Adrenal gland (tissue), 12 donors: ENCODE data around the gene ST6GALNAC6. TPM values are rescaled to one million over a fixed set of nuclear protein-coding genes. Genes with fewer than 3 reads are reported as not detected.

Source experiments
- DNase-seq, 7 donors: peaks; one replicate each; pipeline ENCODE4 v3.0.0-alpha.2; 2019 to 2020
- H3K27ac ChIP-seq, 5 donors: fragments of 200-600 bp; sonication (generic) in 4 of 5; 1 replicate in 3 of 5; 2 replicates in 2 of 5; pipeline versions ENCODE4 v1.5.1 to v1.8.0; 2016 to 2020; ENCODE audit warnings: mild to moderate bottlenecking in 1 of 5
- H3K27me3 ChIP-seq: fragments of 200-600 bp; 2 replicates; pipeline ENCODE4 v1.8.0; 2021
- H3K36me3 ChIP-seq, 2 donors: fragments of 200-600 bp; replicated peaks in 1 of 2; 1 replicate in 1 of 2; 2 replicates in 1 of 2; pipeline versions ENCODE4 v1.5.1 to v1.8.0; 2018 to 2022
- H3K4me1 ChIP-seq, 2 donors: fragments of 200-600 bp; replicated peaks in 1 of 2; 1 replicate in 1 of 2; 2 replicates in 1 of 2; pipeline versions ENCODE4 v1.5.1 to v1.8.0; 2018 to 2021
- H3K4me3 ChIP-seq, 4 donors: fragments of 200-600 bp; sonication (generic) in 3 of 4; one replicate each; pipeline ENCODE4 v1.5.1; 2016 to 2018
- H3K9me3 ChIP-seq, 3 donors: fragments of 200-600 bp; sonication (generic) in 1 of 3; replicated peaks in 1 of 3; 1 replicate in 2 of 3; 2 replicates in 1 of 3; pipeline versions ENCODE4 v1.5.1 to v1.8.0; 2016 to 2021
- CTCF ChIP-seq, 6 experiments: fragments of 450-650 bp in 4 of 6; fragments of 200-600 bp in 2 of 6; sonication (generic) in 1 of 6; IDR thresholded peaks; 1 replicate in 5 of 6; 2 replicates in 1 of 6; pipeline versions ENCODE4 v1.5.1 to v1.8.0; 2016 to 2021; ENCODE audit warnings: antibody characterized with exemption in 6 of 6, mild to moderate bottlenecking in 2 of 6, moderate library complexity in 1 of 6
- POLR2A ChIP-seq, 2 donors: fragments of 450-650 bp; IDR thresholded peaks; one replicate each; pipeline ENCODE4 v1.6.1; 2017; ENCODE audit warnings: antibody characterized with exemption in 2 of 2, mild to moderate bottlenecking in 2 of 2, moderate library complexity in 1 of 2
- WGBS, 4 donors: extraction: QIAGEN DNeasy Blood & Tissue Kit in 2 of 4; methylation state at CpG; one replicate each; pipeline versions ENCODE4 v1.1.5 to v1.1.7; 2013 to 2017; 5-methylcytosine and 5-hydroxymethylcytosine counted together
- intact Hi-C, 2 donors: fragments of 100-400 bp; cut with DNase I; formaldehyde crosslinking; loops; one replicate each; pipeline versions ENCODE4 v1.14.1 to v1.15.0; 2022 to 2023
- polyA plus RNA-seq, 3 donors: library from polyadenylated mRNA; stranded (reverse); fragments of 200-250 nt in 2 of 3; fragments of 350-450 nt in 1 of 3; fragmentation: Illumina TruSeq in 1 of 3; extraction: RNeasy Lipid Tissue Mini Kit (QIAGEN cat#74804) in 1 of 3; gene quantifications; one replicate each; pipeline ENCODE4 v1.2.3, GENCODE V29; 2013 to 2014
- total RNA-seq, 9 donors: library from RNA; depleted of rRNA in 4 of 9; stranded (reverse); fragments of >200 nt in 4 of 9; fragments of 120-200 nt in 1 of 9; fragmentation: NEBNext Ultra II Directional in 1 of 9; extraction: Animal tissue kit (Norgen Biotek cat#: 25700) in 1 of 9; gene quantifications; one replicate each; pipeline versions ENCODE4 v1.1.0 to v1.2.4, GENCODE V29; 2013 to 2023
- donor health status: healthy with polysubstance abuse.
- donor health status: Bipolar disorder and iron deficiency.
- donor health status: DM: yes; HTN: yes; CAD: no.
- donor health status: DM: no; HTN: no; CAD: no.
- donor health status: DM: no; HTN: no; CAD: no.
- donor health status: DM: yes; HTN: yes; CAD: no.

Gene ST6GALNAC6
- total and polyA plus RNA-seq, 12 donors: 26.7 to 129 (median 53.2) TPM

- intact Hi-C loops: loop anchor here in 1 of 2 donors (5.0 kb wide), 1 partner anchor 38 kb away; no protein-coding TSS in a partner anchor
- no peaks in the 10 kb centered on the region for H3K27me3 ChIP-seq
- 84 to 88% (median 87%) methylated on average over 15 to 17 of the region's 17 CpGs; no CpG with 5 or more reads in 1 of the 4 donors for WGBS, 4 donors
- no peak for TF ChIP-seq CTCF (IDR thresholded peaks at IDR 0.05)
- TF ChIP-seq POLR2A (IDR thresholded peaks at IDR 0.05): no peak
- H3K4me1 ChIP-seq: peaks cover 10 to 28% of the 10 kb centered on the region in 2 donors
- no peaks in the 10 kb centered on the region for H3K9me3 ChIP-seq
- peaks cover 0 to 44% of the 10 kb centered on the region in 2 donors for H3K36me3 ChIP-seq
- H3K4me3 ChIP-seq: no peak overlapping the region
- DNase-seq: no peak
- H3K27ac ChIP-seq: peak overlapping the region in 1 of 5 donors; percentile 22
These were observed 10.5 kb upstream of the ST6GALNAC6 start for GRCh38 chr9:127909839-127910273.

GRCh38 chr9:127908660-127908926, 9.2 kb upstream of the ST6GALNAC6 start:
- 88 to 100% (median 95%) methylated on average over 6 to 10 of the region's 10 CpGs for WGBS, 4 donors

GRCh38 chr9:127907867-127908659, 8.7 kb upstream of the ST6GALNAC6 start:
- H3K9me3 ChIP-seq: no peaks in the 10 kb centered on the region
- H3K36me3 ChIP-seq: peaks cover 0 to 40% of the 10 kb centered on the region in 2 donors
- 86 to 95% (median 88%) methylated on average over 27 to 35 of the region's 35 CpGs for WGBS, 4 donors
- peaks cover 13 to 43% of the 10 kb centered on the region in 2 donors for H3K4me1 ChIP-seq
- intact Hi-C loops: loop anchor here in 1 of 2 donors (5.0 kb wide), 1 partner anchor 36 kb away; no protein-coding TSS in a partner anchor
- H3K27me3 ChIP-seq: no peaks in the 10 kb centered on the region
- DNase-seq: no peak
- H3K4me3 ChIP-seq: no peak overlapping the region
- H3K27ac ChIP-seq: no peak overlapping the region
- TF ChIP-seq CTCF (IDR thresholded peaks at IDR 0.05) (no peak), POLR2A (IDR thresholded peaks at IDR 0.05) (no peak)

More at GRCh38 chr9:127908660-127908926, 9.2 kb upstream of the ST6GALNAC6 start:
- Histone ChIP-seq H3K4me1 (peaks cover 13 to 38% of the 10 kb centered on the region in 2 donors), H3K27ac (no peak overlapping the region), H3K4me3 (no peak overlapping the region), H3K36me3 (peaks cover 0 to 44% of the 10 kb centered on the region in 2 donors), H3K9me3 (no peaks in the 10 kb centered on the region), H3K27me3 (no peaks in the 10 kb centered on the region)
- no peak for TF ChIP-seq CTCF (IDR thresholded peaks at IDR 0.05)
- intact Hi-C loops: loop anchor here in 1 of 2 donors (5.0 kb wide), 1 partner anchor 36 kb away; no protein-coding TSS in a partner anchor
- no peak for DNase-seq

- no peak overlapping the region for H3K4me3 ChIP-seq
- WGBS, 4 donors: 80 to 89% (median 85%) methylated on average over 12 of the region's 12 CpGs
- TF ChIP-seq POLR2A (IDR thresholded peaks at IDR 0.05) (no peak), CTCF (IDR thresholded peaks at IDR 0.05) (no peak)
- H3K4me1 ChIP-seq: peaks cover 13 to 44% of the 10 kb centered on the region in 2 donors
- intact Hi-C loops: loop anchor here in 1 of 2 donors (5.0 kb wide), 1 partner anchor 33 kb away; no protein-coding TSS in a partner anchor
- no peaks in the 10 kb centered on the region for H3K9me3 ChIP-seq
- H3K27ac ChIP-seq: peak overlapping the region in 3 of 5 donors; percentile 26 to 88 (median 73)
- DNase-seq: no peak
- H3K27me3 ChIP-seq: no peaks in the 10 kb centered on the region
- H3K36me3 ChIP-seq: peaks cover 0 to 20% of the 10 kb centered on the region in 2 donors
These were observed 6.4 kb upstream of the ST6GALNAC6 start for GRCh38 chr9:127905788-127906191.
